ENCODE measurements around the gene ECPAS.

GRCh38 chr9:111501005-111501562 is 16.9 kb upstream of the ECPAS start:
- TF ChIP-seq, protein P1, sequence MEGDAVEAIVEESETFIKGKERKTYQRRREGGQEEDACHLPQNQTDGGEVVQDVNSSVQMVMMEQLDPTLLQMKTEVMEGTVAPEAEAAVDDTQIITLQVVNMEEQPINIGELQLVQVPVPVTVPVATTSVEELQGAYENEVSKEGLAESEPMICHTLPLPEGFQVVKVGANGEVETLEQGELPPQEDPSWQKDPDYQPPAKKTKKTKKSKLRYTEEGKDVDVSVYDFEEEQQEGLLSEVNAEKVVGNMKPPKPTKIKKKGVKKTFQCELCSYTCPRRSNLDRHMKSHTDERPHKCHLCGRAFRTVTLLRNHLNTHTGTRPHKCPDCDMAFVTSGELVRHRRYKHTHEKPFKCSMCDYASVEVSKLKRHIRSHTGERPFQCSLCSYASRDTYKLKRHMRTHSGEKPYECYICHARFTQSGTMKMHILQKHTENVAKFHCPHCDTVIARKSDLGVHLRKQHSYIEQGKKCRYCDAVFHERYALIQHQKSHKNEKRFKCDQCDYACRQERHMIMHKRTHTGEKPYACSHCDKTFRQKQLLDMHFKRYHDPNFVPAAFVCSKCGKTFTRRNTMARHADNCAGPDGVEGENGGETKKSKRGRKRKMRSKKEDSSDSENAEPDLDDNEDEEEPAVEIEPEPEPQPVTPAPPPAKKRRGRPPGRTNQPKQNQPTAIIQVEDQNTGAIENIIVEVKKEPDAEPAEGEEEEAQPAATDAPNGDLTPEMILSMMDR (IDR thresholded peaks at IDR 0.05; ENCODE audit: poor library complexity): no peak
- TF ChIP-seq EZH2 (IDR thresholded peaks at IDR 0.05; ENCODE audit: borderline replicate concordance) (no peak), EZH2phosphoT487 (IDR thresholded peaks at IDR 0.05; ENCODE audit: low read depth, severe bottlenecking, unreplicated experiment) (no peak)
